Measurements from ENCODE around the gene NPAS3. TPM values are rescaled to one million over a fixed set of nuclear protein-coding genes. Genes with fewer than 3 reads are reported as not detected.

NPAS3 gene
- polyA plus RNA-seq, 4 donors, result 0.30 to 0.81 (median 0.62) TPM; not detected in 1

DNA sequence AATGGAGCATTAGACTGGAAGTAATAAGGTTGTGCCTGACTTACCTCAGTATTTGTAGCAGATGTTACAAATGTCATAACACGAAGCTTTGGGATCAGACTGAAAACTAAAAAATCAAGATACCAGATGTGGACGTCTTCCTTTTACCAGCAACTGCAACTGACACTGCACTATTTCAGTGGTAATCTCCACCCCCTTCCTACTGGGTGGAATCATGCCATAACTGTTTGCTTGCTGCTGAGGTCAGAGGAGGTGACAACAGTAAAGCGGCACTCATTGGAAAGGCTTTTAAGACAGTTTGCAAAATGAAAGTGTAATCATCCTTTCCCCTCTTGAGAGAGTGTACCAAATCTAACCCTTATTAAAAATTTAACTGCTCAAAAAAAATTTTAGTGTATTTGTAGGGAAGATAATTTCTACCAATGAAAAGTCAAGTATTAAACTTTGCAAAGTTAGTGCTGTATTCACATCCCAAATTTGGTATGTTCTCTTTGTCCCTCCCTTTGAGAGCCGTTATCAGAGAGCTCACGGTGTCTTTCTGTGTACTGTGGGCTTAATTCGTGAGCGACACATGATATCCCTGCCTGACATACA, 420.7 kb downstream of the NPAS3 start:
- no peak overlapping the region for H3K27ac ChIP-seq (ENCODE audit: low read depth in 1 of 3, low read length in 2 of 3)
- no peak for FAIRE-seq
- H3K27me3 ChIP-seq (ENCODE audit: control insufficient read depth in 3 of 3, insufficient read depth in 3 of 3, low read length in 3 of 3), result no peaks in the 10 kb centered on the region
- no peak for DNase-seq
- no peak overlapping the region for H3K4me3 ChIP-seq (ENCODE audit: low read depth in 1 of 3, low read length in 3 of 3)
- 73 to 86% (median 86%) methylated on average over 7 of the region's 7 CpGs for WGBS, 3 donors
- H3K36me3 ChIP-seq (ENCODE audit: control insufficient read depth in 3 of 3, insufficient read depth in 2 of 3, low read depth in 1 of 3, low read length in 3 of 3), result no peaks in the 10 kb centered on the region
- H3K9me3 ChIP-seq (ENCODE audit: control insufficient read depth in 2 of 2, insufficient read depth in 1 of 2, low read depth in 1 of 2, low read length in 1 of 2), result no peaks in the 10 kb centered on the region
- no peaks in the 10 kb centered on the region for H3K4me1 ChIP-seq (ENCODE audit: control insufficient read depth in 3 of 3, insufficient read depth in 2 of 3, low read depth in 1 of 3, low read length in 2 of 3)

DNA sequence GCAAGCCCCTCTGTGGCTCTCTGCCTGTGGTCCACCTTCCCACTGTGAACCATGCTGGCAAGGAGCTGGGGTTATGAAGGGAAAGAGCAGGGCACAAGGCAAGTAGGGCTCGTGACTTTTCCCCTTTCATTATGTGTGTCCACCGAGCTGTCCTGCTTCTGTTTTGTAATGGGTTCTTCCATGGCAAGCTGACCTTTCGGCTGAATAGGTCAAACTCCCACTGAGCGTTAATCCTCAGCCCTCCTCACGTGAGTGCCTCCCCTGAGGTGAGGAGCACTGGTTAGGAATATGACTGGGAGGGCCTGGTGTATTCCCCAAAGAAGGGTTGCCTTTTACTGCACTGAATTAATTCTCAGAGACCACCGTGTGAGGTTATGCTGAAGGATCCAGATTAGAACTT, 424.3 kb downstream of the NPAS3 start:
- Histone ChIP-seq H3K27me3 (ENCODE audit: control insufficient read depth in 3 of 3, insufficient read depth in 3 of 3, low read length in 3 of 3) (no peaks in the 10 kb centered on the region), H3K9me3 (ENCODE audit: control insufficient read depth in 2 of 2, insufficient read depth in 1 of 2, low read depth in 1 of 2, low read length in 1 of 2) (no peaks in the 10 kb centered on the region), H3K27ac (ENCODE audit: low read depth in 1 of 3, low read length in 2 of 3) (no peak overlapping the region), H3K4me1 (ENCODE audit: control insufficient read depth in 3 of 3, insufficient read depth in 2 of 3, low read depth in 1 of 3, low read length in 2 of 3) (no peaks in the 10 kb centered on the region), H3K36me3 (ENCODE audit: control insufficient read depth in 3 of 3, insufficient read depth in 2 of 3, low read depth in 1 of 3, low read length in 3 of 3) (no peaks in the 10 kb centered on the region), H3K4me3 (ENCODE audit: low read depth in 1 of 3, low read length in 3 of 3) (no peak overlapping the region)
- WGBS, 3 donors, result 85 to 88% (median 85%) methylated on average over 6 of the region's 6 CpGs
- DNase-seq (no peak), FAIRE-seq (no peak)

DNA sequence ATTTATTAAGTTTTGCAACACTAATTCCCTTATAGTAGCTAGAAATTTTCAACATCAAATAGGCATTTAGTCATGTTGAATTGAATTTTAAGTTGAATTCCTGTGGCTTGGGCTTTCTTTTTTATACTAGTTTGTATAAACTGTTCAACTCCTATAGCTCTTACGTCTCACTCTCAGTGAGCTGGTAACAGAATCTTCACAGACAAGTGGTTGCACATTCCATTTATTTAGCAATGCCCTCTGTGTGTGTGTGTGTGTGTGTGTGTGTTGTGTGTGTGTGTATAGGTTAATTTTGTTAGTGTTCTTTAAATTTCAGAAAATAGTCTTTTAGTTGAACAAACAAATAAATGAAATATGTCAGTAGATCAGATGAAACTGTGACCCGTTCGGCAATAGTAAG, 425.0 kb downstream of the NPAS3 start:
- FAIRE-seq (no peak), DNase-seq (no peak)
- no peaks in the 10 kb centered on the region for H3K4me1 ChIP-seq (ENCODE audit: control insufficient read depth in 3 of 3, insufficient read depth in 2 of 3, low read depth in 1 of 3, low read length in 2 of 3)
- no peaks in the 10 kb centered on the region for H3K36me3 ChIP-seq (ENCODE audit: control insufficient read depth in 3 of 3, insufficient read depth in 2 of 3, low read depth in 1 of 3, low read length in 3 of 3)
- H3K4me3 ChIP-seq (ENCODE audit: low read depth in 1 of 3, low read length in 3 of 3), result no peak overlapping the region
- 76 to 86% (median 82%) methylated on average over 3 of the region's 3 CpGs for WGBS, 3 donors
- no peaks in the 10 kb centered on the region for H3K9me3 ChIP-seq (ENCODE audit: control insufficient read depth in 2 of 2, insufficient read depth in 1 of 2, low read depth in 1 of 2, low read length in 1 of 2)
- no peak overlapping the region for H3K27ac ChIP-seq (ENCODE audit: low read depth in 1 of 3, low read length in 2 of 3)
- H3K27me3 ChIP-seq (ENCODE audit: control insufficient read depth in 3 of 3, insufficient read depth in 3 of 3, low read length in 3 of 3), result no peaks in the 10 kb centered on the region

DNA sequence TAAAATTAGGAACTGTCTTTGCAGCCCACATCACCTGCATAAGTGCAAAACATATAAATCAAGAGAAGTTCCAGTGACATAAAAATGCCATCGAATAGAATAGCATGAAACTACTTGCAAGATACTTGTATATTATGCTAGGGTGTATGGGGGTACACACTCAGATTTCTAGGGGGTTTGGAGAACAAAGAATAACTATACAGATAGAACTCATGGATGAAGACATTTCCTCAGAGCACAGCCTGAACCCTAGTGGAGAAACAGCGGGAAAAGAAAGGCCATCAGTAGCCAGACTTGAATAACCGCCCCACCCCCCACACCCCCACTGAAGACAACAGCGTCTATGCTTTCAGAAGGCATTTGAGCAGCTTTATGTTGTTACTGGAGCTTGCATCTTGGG, 425.8 kb downstream of the NPAS3 start:
- no peaks in the 10 kb centered on the region for H3K27me3 ChIP-seq (ENCODE audit: control insufficient read depth in 3 of 3, insufficient read depth in 3 of 3, low read length in 3 of 3)
- no peaks in the 10 kb centered on the region for H3K4me1 ChIP-seq (ENCODE audit: control insufficient read depth in 3 of 3, insufficient read depth in 2 of 3, low read depth in 1 of 3, low read length in 2 of 3)
- H3K9me3 ChIP-seq (ENCODE audit: control insufficient read depth in 2 of 2, insufficient read depth in 1 of 2, low read depth in 1 of 2, low read length in 1 of 2), result no peaks in the 10 kb centered on the region
- FAIRE-seq (no peak), DNase-seq (no peak)
- H3K27ac ChIP-seq (ENCODE audit: low read depth in 1 of 3, low read length in 2 of 3), result no peak overlapping the region
- H3K36me3 ChIP-seq (ENCODE audit: control insufficient read depth in 3 of 3, insufficient read depth in 2 of 3, low read depth in 1 of 3, low read length in 3 of 3), result no peaks in the 10 kb centered on the region
- 69 to 75% (median 74%) methylated on average over 4 of the region's 4 CpGs for WGBS, 3 donors
- no peak overlapping the region for H3K4me3 ChIP-seq (ENCODE audit: low read depth in 1 of 3, low read length in 3 of 3)

DNA sequence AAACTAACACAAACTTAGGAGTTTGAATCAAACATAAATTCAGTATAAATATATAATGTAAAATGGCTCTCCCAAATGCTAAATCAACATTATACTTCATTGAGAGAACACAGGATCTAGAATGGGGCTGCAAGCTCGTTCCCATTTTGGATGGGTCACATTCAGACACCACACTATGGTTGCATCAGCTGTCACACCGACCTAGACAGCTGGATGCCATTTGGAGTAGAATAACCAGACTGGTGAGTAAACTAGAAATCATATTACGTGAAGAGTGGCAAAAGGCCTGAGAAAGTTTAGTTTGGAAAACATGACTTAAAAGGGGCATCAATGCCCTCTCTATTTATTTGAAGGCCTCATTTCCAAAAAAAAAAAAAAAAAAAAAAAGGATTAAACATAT, 430.4 kb downstream of the NPAS3 start:
- H3K27me3 ChIP-seq (ENCODE audit: control insufficient read depth in 3 of 3, insufficient read depth in 3 of 3, low read length in 3 of 3), result no peaks in the 10 kb centered on the region
- no peak for DNase-seq
- no peak overlapping the region for H3K4me3 ChIP-seq (ENCODE audit: low read depth in 1 of 3, low read length in 3 of 3)
- WGBS, 3 donors, result 79 to 85% (median 81%) methylated on average over 3 of the region's 3 CpGs
- H3K9me3 ChIP-seq (ENCODE audit: control insufficient read depth in 2 of 2, insufficient read depth in 1 of 2, low read depth in 1 of 2, low read length in 1 of 2), result no peaks in the 10 kb centered on the region
- no peaks in the 10 kb centered on the region for H3K36me3 ChIP-seq (ENCODE audit: control insufficient read depth in 3 of 3, insufficient read depth in 2 of 3, low read depth in 1 of 3, low read length in 3 of 3)
- H3K27ac ChIP-seq (ENCODE audit: low read depth in 1 of 3, low read length in 2 of 3), result no peak overlapping the region
- no peak for FAIRE-seq
- no peaks in the 10 kb centered on the region for H3K4me1 ChIP-seq (ENCODE audit: control insufficient read depth in 3 of 3, insufficient read depth in 2 of 3, low read depth in 1 of 3, low read length in 2 of 3)

DNA sequence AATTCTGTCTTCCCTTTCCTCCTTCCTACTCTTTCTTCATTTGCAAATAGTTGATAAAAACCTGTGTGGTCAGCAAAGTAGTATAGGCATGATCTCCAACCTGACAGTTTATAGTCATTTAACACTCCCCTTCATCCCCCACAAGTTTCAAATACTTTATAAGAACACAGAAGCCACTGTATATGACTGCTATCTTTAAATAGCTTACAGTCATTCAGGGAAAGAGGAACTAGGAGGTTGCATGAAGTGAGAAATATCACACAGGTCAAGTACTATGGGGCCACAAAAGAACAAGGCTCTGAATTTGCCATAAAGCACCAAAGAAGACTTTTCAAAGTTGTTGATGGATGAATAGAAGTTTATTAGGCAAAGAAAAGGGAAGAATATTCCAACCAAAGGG, 431.3 kb downstream of the NPAS3 start:
- H3K4me3 ChIP-seq (ENCODE audit: low read depth in 1 of 3, low read length in 3 of 3), result no peak overlapping the region
- H3K27me3 ChIP-seq (ENCODE audit: control insufficient read depth in 3 of 3, insufficient read depth in 3 of 3, low read length in 3 of 3), result no peaks in the 10 kb centered on the region
- no peaks in the 10 kb centered on the region for H3K36me3 ChIP-seq (ENCODE audit: control insufficient read depth in 3 of 3, insufficient read depth in 2 of 3, low read depth in 1 of 3, low read length in 3 of 3)
- DNase-seq, result no peak
- no peak for FAIRE-seq
- H3K4me1 ChIP-seq (ENCODE audit: control insufficient read depth in 3 of 3, insufficient read depth in 2 of 3, low read depth in 1 of 3, low read length in 2 of 3), result no peaks in the 10 kb centered on the region
- no peak overlapping the region for H3K27ac ChIP-seq (ENCODE audit: low read depth in 1 of 3, low read length in 2 of 3)
- no peaks in the 10 kb centered on the region for H3K9me3 ChIP-seq (ENCODE audit: control insufficient read depth in 2 of 2, insufficient read depth in 1 of 2, low read depth in 1 of 2, low read length in 1 of 2)

DNA sequence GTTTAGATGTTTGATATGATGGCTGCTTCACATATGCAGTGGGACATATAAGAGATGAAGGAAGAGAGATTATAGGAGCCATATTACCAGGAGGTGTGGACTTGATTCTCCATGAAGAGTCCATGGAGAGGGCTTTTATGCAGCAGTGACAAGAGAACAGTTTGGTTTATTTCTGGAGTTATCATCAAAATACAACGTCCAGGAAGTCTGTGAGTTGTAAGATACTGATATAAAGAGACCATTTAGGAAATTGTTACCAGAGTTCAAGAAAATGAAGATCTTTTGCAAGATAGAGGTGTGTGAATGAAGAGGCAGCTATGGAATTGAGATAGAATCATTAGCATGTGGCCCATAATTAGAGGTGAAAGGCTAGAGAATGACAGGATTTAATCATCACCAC, 431.7 kb downstream of the NPAS3 start:
- no peak overlapping the region for H3K27ac ChIP-seq (ENCODE audit: low read depth in 1 of 3, low read length in 2 of 3)
- FAIRE-seq (no peak), DNase-seq (no peak)
- 33 to 53% (median 40%) methylated on average over 1 of the region's 1 CpG for WGBS, 3 donors
- H3K4me3 ChIP-seq (ENCODE audit: low read depth in 1 of 3, low read length in 3 of 3), result no peak overlapping the region
- H3K27me3 ChIP-seq (ENCODE audit: control insufficient read depth in 3 of 3, insufficient read depth in 3 of 3, low read length in 3 of 3), result no peaks in the 10 kb centered on the region
- H3K9me3 ChIP-seq (ENCODE audit: control insufficient read depth in 2 of 2, insufficient read depth in 1 of 2, low read depth in 1 of 2, low read length in 1 of 2), result no peaks in the 10 kb centered on the region
- H3K4me1 ChIP-seq (ENCODE audit: control insufficient read depth in 3 of 3, insufficient read depth in 2 of 3, low read depth in 1 of 3, low read length in 2 of 3), result no peaks in the 10 kb centered on the region
- H3K36me3 ChIP-seq (ENCODE audit: control insufficient read depth in 3 of 3, insufficient read depth in 2 of 3, low read depth in 1 of 3, low read length in 3 of 3), result no peaks in the 10 kb centered on the region

DNA sequence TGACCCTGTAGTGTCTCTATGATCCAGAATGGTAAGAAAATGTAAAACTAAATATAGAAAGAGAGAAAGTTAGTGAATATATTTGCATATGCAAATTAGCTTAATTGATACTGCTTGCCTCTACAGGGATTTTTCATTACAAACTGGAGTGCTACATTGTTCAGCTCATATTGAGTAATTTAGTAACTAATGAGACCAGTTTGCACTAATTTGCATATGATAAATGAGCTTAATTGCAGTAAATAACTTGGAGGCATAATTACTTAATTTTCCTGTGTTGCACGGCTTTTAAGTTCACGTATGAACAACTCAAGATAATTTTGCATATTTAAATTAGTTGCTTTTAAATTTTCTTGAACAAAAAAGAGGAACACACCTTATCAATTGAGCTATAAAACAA, 436.5 kb downstream of the NPAS3 start:
- DNase-seq (no peak), FAIRE-seq (no peak)
- Histone ChIP-seq H3K27ac (ENCODE audit: low read depth in 1 of 3, low read length in 2 of 3) (no peak overlapping the region), H3K4me3 (ENCODE audit: low read depth in 1 of 3, low read length in 3 of 3) (no peak overlapping the region), H3K4me1 (ENCODE audit: control insufficient read depth in 3 of 3, insufficient read depth in 2 of 3, low read depth in 1 of 3, low read length in 2 of 3) (no peaks in the 10 kb centered on the region), H3K9me3 (ENCODE audit: control insufficient read depth in 2 of 2, insufficient read depth in 1 of 2, low read depth in 1 of 2, low read length in 1 of 2) (no peaks in the 10 kb centered on the region), H3K27me3 (ENCODE audit: control insufficient read depth in 3 of 3, insufficient read depth in 3 of 3, low read length in 3 of 3) (no peaks in the 10 kb centered on the region), H3K36me3 (ENCODE audit: control insufficient read depth in 3 of 3, insufficient read depth in 2 of 3, low read depth in 1 of 3, low read length in 3 of 3) (no peaks in the 10 kb centered on the region)
- 63 to 87% (median 82%) methylated on average over 2 of the region's 2 CpGs for WGBS, 3 donors

DNA sequence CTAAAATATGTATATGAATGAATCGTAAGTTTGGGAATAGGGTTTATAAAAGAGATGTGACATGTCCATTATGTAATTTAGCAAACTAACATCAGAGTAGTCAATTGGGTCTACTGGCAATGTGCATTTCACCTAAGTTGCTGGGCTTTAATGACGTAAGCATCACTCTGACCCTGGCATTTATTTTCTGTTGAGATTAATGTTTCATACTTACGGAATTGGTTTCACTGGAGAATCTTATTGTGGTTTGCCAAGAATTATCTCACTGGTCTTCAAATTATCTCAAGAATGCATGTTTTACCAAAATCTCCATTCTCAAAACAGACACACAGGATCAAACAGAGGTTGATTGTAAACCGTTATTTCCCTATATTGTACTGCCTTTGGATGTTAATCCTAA, 437.1 kb downstream of the NPAS3 start:
- Histone ChIP-seq H3K4me3 (ENCODE audit: low read depth in 1 of 3, low read length in 3 of 3) (no peak overlapping the region), H3K9me3 (ENCODE audit: control insufficient read depth in 2 of 2, insufficient read depth in 1 of 2, low read depth in 1 of 2, low read length in 1 of 2) (no peaks in the 10 kb centered on the region), H3K27ac (ENCODE audit: low read depth in 1 of 3, low read length in 2 of 3) (no peak overlapping the region), H3K36me3 (ENCODE audit: control insufficient read depth in 3 of 3, insufficient read depth in 2 of 3, low read depth in 1 of 3, low read length in 3 of 3) (no peaks in the 10 kb centered on the region), H3K4me1 (ENCODE audit: control insufficient read depth in 3 of 3, insufficient read depth in 2 of 3, low read depth in 1 of 3, low read length in 2 of 3) (no peaks in the 10 kb centered on the region), H3K27me3 (ENCODE audit: control insufficient read depth in 3 of 3, insufficient read depth in 3 of 3, low read length in 3 of 3) (no peaks in the 10 kb centered on the region)
- WGBS, 3 donors, result 79 to 89% (median 86%) methylated on average over 4 of the region's 4 CpGs
- FAIRE-seq (no peak), DNase-seq (no peak)
